ENCODE data around the gene UTS2.

UTS2 gene

GRCh38 chr1:7860130-7860529, 7.3 kb upstream of the UTS2 start:
- Histone ChIP-seq H3K27ac (replicated peaks) (no peak overlapping the region), H3K4me3 (replicated peaks; ENCODE audit: insufficient read depth, low read length) (no peak overlapping the region), H3K27me3 (ENCODE audit: insufficient read depth, poor library complexity, severe bottlenecking) (no peaks in the 10 kb centered on the region)
- no peak for DNase-seq (ENCODE audit: low read depth in 1 of 2, low spot score in 1 of 2)
- TF ChIP-seq REST (IDR thresholded peaks at IDR 0.05; ENCODE audit: insufficient replicate concordance, low read depth) (no peak), GABPA (IDR thresholded peaks at IDR 0.05; ENCODE audit: low read depth) (no peak), CTCF (IDR thresholded peaks at IDR 0.05; ENCODE audit: insufficient read depth, low read length) (no peak), SPI1 (IDR thresholded peaks at IDR 0.05; ENCODE audit: borderline replicate concordance, low read depth) (no peak), POLR2AphosphoS5 (IDR thresholded peaks at IDR 0.05; ENCODE audit: low read depth) (no peak)

GRCh38 chr1:7859406-7859805, 6.5 kb upstream of the UTS2 start:
- DNase-seq (ENCODE audit: low read depth in 1 of 2, low spot score in 1 of 2) = no peak
- Histone ChIP-seq H3K27ac (replicated peaks) (no peak overlapping the region), H3K27me3 (ENCODE audit: insufficient read depth, poor library complexity, severe bottlenecking) (no peaks in the 10 kb centered on the region), H3K4me3 (replicated peaks; ENCODE audit: insufficient read depth, low read length) (no peak overlapping the region)
- no peak for TF ChIP-seq REST (IDR thresholded peaks at IDR 0.05; ENCODE audit: insufficient replicate concordance, low read depth)

GRCh38 chr1:7857985-7858384, 5.1 kb upstream of the UTS2 start:
- DNase-seq (ENCODE audit: low read depth in 1 of 2, low spot score in 1 of 2) = no peak
- no peak for TF ChIP-seq POLR2AphosphoS5 (IDR thresholded peaks at IDR 0.05; ENCODE audit: low read depth)
- no peak for TF ChIP-seq CTCF (IDR thresholded peaks at IDR 0.05; ENCODE audit: insufficient read depth, low read length)
- TF ChIP-seq REST (IDR thresholded peaks at IDR 0.05; ENCODE audit: insufficient replicate concordance, low read depth) = no peak
- no peak for TF ChIP-seq SPI1 (IDR thresholded peaks at IDR 0.05; ENCODE audit: borderline replicate concordance, low read depth)
- no peak for TF ChIP-seq GABPA (IDR thresholded peaks at IDR 0.05; ENCODE audit: low read depth)
- peaks cover 4% of the 10 kb centered on the region for H3K27me3 ChIP-seq (ENCODE audit: insufficient read depth, poor library complexity, severe bottlenecking)
- H3K27ac ChIP-seq (replicated peaks) = no peak overlapping the region
- no peak overlapping the region for H3K4me3 ChIP-seq (replicated peaks; ENCODE audit: insufficient read depth, low read length)

- no peak for TF ChIP-seq REST (IDR thresholded peaks at IDR 0.05; ENCODE audit: insufficient replicate concordance, low read depth)
- no peak for TF ChIP-seq SPI1 (IDR thresholded peaks at IDR 0.05; ENCODE audit: borderline replicate concordance, low read depth)
- TF ChIP-seq CTCF (IDR thresholded peaks at IDR 0.05; ENCODE audit: insufficient read depth, low read length) = no peak
- no peak for TF ChIP-seq GABPA (IDR thresholded peaks at IDR 0.05; ENCODE audit: low read depth)
- no peak for TF ChIP-seq POLR2AphosphoS5 (IDR thresholded peaks at IDR 0.05; ENCODE audit: low read depth)
- no peak overlapping the region for H3K27ac ChIP-seq (replicated peaks)
- no peak for DNase-seq (ENCODE audit: low read depth in 1 of 2, low spot score in 1 of 2)
These were observed 4.1 kb upstream of the UTS2 start for GRCh38 chr1:7857000-7857399.

More at GRCh38 chr1:7857000-7857399, 4.1 kb upstream of the UTS2 start:
- Histone ChIP-seq H3K27me3 (ENCODE audit: insufficient read depth, poor library complexity, severe bottlenecking) (peaks cover 4% of the 10 kb centered on the region), H3K4me3 (replicated peaks; ENCODE audit: insufficient read depth, low read length) (no peak overlapping the region)

All from HL-60 (cell line).